Lung (tissue), 12 donors: ENCODE results near the gene NPC1. TPM values are rescaled to one million over a fixed set of nuclear protein-coding genes. Genes with fewer than 3 reads are reported as not detected.

Source experiments
- ATAC-seq: fragments of 200-7000 bp; cut with Tn5 transposase; one replicate; pipeline ENCODE4 v1.9.1; 2020; ENCODE audit warnings: moderate number of reproducible peaks; ENCODE audit not compliant: insufficient read depth, low FRiP score
- DNase-seq, 3 donors: peaks; one replicate each; pipeline ENCODE4 v3.0.0-alpha.2; 2013 to 2017
- H3K27ac ChIP-seq, 2 donors: one replicate each; pipeline ENCODE4 v1.5.1; 2013; ENCODE audit warnings: mild to moderate bottlenecking in 2 of 2, moderate library complexity in 2 of 2, control low read depth in 1 of 2, inconsistent platforms in 1 of 2, low read depth in 1 of 2, low read length in 1 of 2
- H3K27me3 ChIP-seq, 3 donors: one replicate each; pipeline ENCODE4 v1.5.1; 2013; ENCODE audit warnings: low read length in 2 of 3; ENCODE audit not compliant: control insufficient read depth in 3 of 3, insufficient read depth in 3 of 3
- H3K36me3 ChIP-seq, 4 donors: one replicate each; pipeline ENCODE4 v1.5.1; 2013; ENCODE audit warnings: low read length in 4 of 4, mild to moderate bottlenecking in 1 of 4, moderate library complexity in 1 of 4; ENCODE audit not compliant: control insufficient read depth in 4 of 4, insufficient read depth in 4 of 4
- H3K4me1 ChIP-seq, 5 donors: one replicate each; pipeline ENCODE4 v1.5.1; 2013; ENCODE audit warnings: low read length in 5 of 5, mild to moderate bottlenecking in 2 of 5, moderate library complexity in 1 of 5; ENCODE audit not compliant: control insufficient read depth in 5 of 5, insufficient read depth in 5 of 5
- H3K4me3 ChIP-seq: one replicate; pipeline ENCODE4 v1.5.1; 2013; ENCODE audit warnings: mild to moderate bottlenecking, control low read depth, moderate library complexity
- H3K9ac ChIP-seq, 2 donors: one replicate each; pipeline ENCODE4 v1.5.1; 2013; ENCODE audit warnings: low read length in 2 of 2, control low read depth in 1 of 2; ENCODE audit not compliant: insufficient read depth in 1 of 2
- H3K9me3 ChIP-seq, 4 donors: one replicate each; pipeline ENCODE4 v1.5.1; 2013; ENCODE audit warnings: low read length in 3 of 4, mild to moderate bottlenecking in 1 of 4, moderate library complexity in 1 of 4; ENCODE audit not compliant: control insufficient read depth in 4 of 4, insufficient read depth in 3 of 4
- WGBS, 2 donors: extraction: QIAGEN DNeasy Blood & Tissue Kit; methylation state at CpG; one replicate each; pipeline ENCODE4 v1.1.7; 2013; 5-methylcytosine and 5-hydroxymethylcytosine counted together
- polyA plus RNA-seq, 2 donors: library from polyadenylated mRNA; stranded (reverse); fragments of 200-250 nt; gene quantifications; one replicate each; pipeline ENCODE4 v1.2.1, GENCODE V29; 2013
- total RNA-seq, 2 donors: library from RNA; depleted of rRNA in 1 of 2; stranded (reverse); fragments of >200 nt in 1 of 2; gene quantifications; one replicate each; pipeline ENCODE4 v1.2.1, GENCODE V29; 2014 to 2021
- TF ChIP-seq, protein P1 (sequence below): IDR thresholded peaks from 2 replicates; pipeline ENCODE4 v1.5.1; 2012; ENCODE audit warnings: mild to moderate bottlenecking; ENCODE audit errors: control extremely low read depth, extremely low read depth
- donor health status: control.
- donor health status: control.
- donor health status: Bipolar disorder and iron deficiency.
- donor health status: healthy.
- donor health status: DM: yes; HTN: yes; CAD: no.

The NPC1 gene
- total and polyA plus RNA-seq, 4 donors, result 47.7 to 143 (median 73.0) TPM

DNA sequence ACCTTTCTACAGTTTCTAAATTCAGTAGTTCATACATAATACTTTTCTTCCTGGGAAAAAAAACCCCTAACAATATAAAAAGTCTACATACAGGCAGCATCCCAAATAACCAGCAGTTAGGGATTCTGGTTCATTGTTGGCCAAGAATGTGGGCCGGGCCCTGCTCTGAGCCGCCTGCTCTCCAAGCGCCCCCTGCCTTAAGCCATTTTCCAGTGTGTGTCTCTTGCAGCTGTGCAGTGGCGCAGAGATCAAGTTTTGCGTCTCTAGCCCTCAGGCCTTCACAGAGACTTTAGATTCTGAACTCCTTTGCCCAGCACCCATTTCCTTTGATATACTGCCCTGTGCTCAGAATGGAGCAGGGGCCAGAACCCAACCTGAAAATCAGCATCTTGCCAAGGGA lies 50.1 kb downstream of the NPC1 start:
- Histone ChIP-seq H3K36me3 (peaks cover 54 to 65% (median 63%) of the 10 kb centered on the region in 4 donors), H3K27ac (no peak overlapping the region), H3K4me3 (no peak overlapping the region), H3K9me3 (no peaks in the 10 kb centered on the region), H3K4me1 (no peaks in the 10 kb centered on the region), H3K27me3 (no peaks in the 10 kb centered on the region), H3K9ac (no peak overlapping the region)
- DNase-seq, result no peak
- TF ChIP-seq, protein P1, sequence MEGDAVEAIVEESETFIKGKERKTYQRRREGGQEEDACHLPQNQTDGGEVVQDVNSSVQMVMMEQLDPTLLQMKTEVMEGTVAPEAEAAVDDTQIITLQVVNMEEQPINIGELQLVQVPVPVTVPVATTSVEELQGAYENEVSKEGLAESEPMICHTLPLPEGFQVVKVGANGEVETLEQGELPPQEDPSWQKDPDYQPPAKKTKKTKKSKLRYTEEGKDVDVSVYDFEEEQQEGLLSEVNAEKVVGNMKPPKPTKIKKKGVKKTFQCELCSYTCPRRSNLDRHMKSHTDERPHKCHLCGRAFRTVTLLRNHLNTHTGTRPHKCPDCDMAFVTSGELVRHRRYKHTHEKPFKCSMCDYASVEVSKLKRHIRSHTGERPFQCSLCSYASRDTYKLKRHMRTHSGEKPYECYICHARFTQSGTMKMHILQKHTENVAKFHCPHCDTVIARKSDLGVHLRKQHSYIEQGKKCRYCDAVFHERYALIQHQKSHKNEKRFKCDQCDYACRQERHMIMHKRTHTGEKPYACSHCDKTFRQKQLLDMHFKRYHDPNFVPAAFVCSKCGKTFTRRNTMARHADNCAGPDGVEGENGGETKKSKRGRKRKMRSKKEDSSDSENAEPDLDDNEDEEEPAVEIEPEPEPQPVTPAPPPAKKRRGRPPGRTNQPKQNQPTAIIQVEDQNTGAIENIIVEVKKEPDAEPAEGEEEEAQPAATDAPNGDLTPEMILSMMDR, result no peak
- WGBS, 2 donors, result 92 to 93% methylated on average over 5 of the region's 5 CpGs
- ATAC-seq, result no peak

DNA sequence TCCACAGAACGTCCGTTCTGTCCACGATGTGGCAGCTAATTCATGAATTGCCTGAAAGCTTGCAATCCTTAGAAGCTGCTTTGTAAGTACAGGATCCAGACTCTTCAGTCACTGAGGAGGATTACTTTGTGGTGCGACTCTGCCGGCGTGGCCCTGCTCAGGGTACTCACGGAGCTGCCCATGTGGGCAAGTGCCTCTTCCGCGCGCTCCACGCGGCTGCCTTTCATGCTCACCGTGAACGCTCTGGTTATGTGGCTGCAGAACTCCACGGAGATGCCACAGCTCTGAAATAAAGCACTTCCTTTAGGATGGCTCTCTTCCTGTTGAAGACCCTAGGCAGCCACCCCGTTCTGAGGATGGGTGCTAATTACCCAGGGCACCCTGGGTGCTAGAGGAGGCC lies 52.0 kb downstream of the NPC1 start:
- Histone ChIP-seq H3K27ac (no peak overlapping the region), H3K9ac (no peak overlapping the region), H3K9me3 (no peaks in the 10 kb centered on the region), H3K4me3 (no peak overlapping the region), H3K4me1 (peaks cover 0 to 4% (median 0%) of the 10 kb centered on the region in 5 donors), H3K27me3 (no peaks in the 10 kb centered on the region), H3K36me3 (peaks cover 60 to 65% (median 60%) of the 10 kb centered on the region in 4 donors)
- WGBS, 2 donors, result 96% methylated on average over 16 of the region's 16 CpGs
- TF ChIP-seq, protein P1, result no peak
- DNase-seq (no peak), ATAC-seq (no peak)

DNA sequence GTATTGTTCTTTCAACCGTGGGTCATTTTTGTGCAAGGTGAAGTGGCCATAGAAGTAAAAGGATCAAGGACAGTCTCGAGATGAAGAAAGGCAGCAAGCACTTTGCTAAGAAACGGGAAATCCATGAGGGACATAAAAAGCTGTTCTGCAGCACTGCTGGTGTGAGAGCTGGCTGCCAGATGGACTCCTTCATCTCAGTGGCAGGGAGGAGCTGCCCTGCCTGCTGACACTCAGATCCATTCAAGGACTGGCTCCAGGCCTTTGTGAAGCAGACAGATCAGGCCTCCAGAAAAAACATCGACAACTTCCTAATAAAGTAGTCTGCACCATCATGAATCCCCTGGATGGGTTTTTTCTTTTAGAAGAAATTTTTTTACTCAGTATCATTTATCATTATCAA lies 53.5 kb downstream of the NPC1 start:
- Histone ChIP-seq H3K27ac (no peak overlapping the region), H3K27me3 (no peaks in the 10 kb centered on the region), H3K36me3 (peaks cover 50 to 62% (median 59%) of the 10 kb centered on the region in 4 donors), H3K4me3 (no peak overlapping the region), H3K9ac (no peak overlapping the region), H3K4me1 (peaks cover 0 to 4% (median 0%) of the 10 kb centered on the region in 5 donors), H3K9me3 (no peaks in the 10 kb centered on the region)
- DNase-seq (peak; percentile 32 to 50 (median 36)), ATAC-seq (no peak)
- TF ChIP-seq, protein P1, result no peak
- 79 to 89% methylated on average over 4 of the region's 4 CpGs for WGBS, 2 donors

DNA sequence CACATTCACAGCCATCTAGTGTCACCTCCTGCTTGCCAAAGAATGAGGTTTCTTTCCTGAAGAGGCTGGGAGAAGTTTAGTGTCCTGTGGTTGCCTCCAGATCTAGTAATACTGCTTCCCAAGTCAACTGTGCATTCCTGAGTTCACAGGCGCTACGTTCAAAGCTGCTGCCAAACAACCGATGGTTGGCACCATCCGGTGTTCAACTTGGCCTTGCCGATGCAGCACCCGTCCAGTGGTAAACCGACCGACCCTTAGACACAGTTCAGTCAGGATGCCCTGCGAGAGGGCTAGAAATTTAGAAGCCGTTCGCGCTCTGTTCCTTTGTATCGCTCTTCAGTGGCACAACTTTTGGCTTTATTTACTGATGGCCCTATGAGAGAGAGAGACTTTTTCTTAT lies 54.4 kb downstream of the NPC1 start:
- H3K4me1 ChIP-seq, result peaks cover 0 to 4% (median 0%) of the 10 kb centered on the region in 5 donors
- no peaks in the 10 kb centered on the region for H3K9me3 ChIP-seq
- DNase-seq (no peak), ATAC-seq (no peak)
- TF ChIP-seq, protein P1, result no peak
- no peak overlapping the region for H3K9ac ChIP-seq
- H3K27ac ChIP-seq, result no peak overlapping the region
- 93 to 95% methylated on average over 13 of the region's 13 CpGs for WGBS, 2 donors
- no peaks in the 10 kb centered on the region for H3K27me3 ChIP-seq
- H3K4me3 ChIP-seq, result no peak overlapping the region
- H3K36me3 ChIP-seq, result peaks cover 48 to 63% (median 61%) of the 10 kb centered on the region in 4 donors
